Activated T-helper 9 cell treated with anti-CD3 and anti-CD28 coated beads, Interleukin-2, amount 50 U/mL, for 16 hours (primary cell): ENCODE results near the gene FAM216B.
"Not testable (repeated sequence)": the region's sequence is repeated elsewhere in the genome, so short reads cannot be mapped to it uniquely, and the experiment has no call there.

Source experiments
- DNase-seq: peaks from one replicate; pipeline ENCODE4 v3.0.0-alpha.2; 2020; ENCODE audit warnings: low read depth

The FAM216B gene

DNA sequence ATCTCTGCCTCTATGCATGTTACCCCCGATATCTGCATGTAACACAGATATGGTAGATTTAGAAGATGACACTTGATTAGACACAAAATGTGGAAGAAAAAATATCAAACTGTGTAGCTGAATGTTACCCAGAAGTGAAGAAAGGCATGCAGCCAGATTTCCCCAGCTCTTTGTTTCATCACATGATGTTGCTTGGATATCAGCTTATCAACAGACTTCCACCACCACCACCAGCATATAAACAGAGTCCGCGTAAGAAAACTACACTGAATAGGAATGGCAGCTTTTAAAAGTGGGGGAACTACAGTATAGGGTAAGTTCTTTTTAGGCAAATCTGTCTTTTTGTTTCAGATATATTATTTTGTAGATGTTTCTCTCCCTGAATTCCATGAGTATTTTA is at the start of gene FAM216B:
FAM216B (plus strand) TSS at position 233 of the 400 bp plus-strand sequence. CDS start 2,484 bp downstream, outside the sequence.
- DNase-seq = no peak

DNA sequence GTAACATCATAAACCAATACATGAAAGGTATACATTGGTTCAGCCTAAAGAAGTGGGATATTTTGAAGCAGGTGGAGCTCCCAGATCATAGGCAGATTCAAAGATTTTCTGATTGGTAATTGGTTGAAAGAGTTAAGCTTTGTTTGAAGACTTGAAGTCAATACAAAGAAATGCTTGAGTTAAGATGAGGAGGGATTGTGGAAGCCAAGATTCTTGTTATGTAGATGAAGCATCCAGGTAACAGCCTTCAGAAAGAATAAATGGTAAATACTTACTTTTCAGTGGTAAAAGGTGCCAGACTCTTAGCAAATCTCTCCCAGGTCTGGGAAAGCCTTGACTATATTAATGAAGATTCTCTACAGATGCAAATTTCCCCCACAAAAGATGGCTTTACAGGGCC is 49.3 kb upstream of the FAM216B start:
- DNase-seq = no peak

GRCh38 chr13:42733046-42733445 is 48.3 kb upstream of the FAM216B start:
- DNase-seq = no peak

DNA sequence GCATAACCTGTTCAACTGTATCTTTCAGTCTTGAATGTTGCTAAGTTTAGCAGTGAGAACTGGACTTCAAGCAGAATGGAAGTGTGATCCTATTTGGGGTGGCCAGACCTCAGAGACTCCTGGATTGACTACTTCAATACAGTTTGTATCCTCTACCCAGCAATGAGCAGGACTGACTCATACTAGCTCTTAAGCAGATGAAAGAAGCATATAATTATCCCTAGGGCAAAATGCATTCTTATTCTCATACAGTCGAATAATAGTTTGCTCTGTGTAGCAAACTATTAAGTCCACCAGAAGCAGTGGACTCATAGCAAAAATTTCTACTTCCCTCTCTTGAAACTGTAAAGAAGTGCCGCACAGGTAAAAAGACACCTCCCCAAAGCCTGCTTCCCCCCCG is 46.4 kb upstream of the FAM216B start:
- no peak for DNase-seq

DNA sequence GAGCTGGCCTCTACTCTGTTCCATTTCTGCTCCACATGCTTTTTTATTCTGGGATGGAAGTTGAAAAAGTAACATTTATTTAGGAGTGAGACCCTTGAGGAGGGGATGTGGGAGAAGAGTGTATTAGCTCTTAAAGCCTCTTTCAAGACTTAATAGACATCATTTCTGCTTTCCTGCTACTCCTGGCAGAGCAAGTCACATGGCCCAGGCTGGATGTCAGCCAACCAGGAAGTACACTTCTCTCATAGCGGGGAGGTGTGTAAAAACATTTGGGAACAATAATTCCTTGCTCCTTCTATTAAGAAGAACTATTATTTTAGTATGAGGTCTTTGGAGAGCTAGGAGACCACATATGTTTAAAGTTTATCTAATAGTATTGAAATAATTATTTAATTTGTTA is 40.6 kb upstream of the FAM216B start:
- DNase-seq = no peak

DNA sequence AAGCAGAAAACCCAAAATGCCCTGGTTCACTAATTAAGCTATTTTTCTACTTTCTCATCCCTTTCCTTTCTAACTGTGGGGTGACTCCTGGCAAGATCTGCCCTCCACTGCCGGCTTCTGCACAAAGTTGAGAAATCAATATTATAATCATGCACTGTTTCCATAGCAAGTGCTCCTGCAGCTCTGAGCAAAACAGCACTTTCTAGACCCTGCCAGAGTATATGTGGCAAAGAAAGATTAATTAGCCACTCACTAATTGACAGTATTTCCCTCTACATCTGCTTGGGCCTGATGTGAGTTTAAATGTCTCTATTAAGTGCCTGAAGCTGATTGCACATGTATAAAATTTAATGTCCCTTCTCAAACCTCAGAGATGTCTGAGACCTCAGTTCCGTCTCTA is 39.5 kb upstream of the FAM216B start:
- DNase-seq = no peak

DNA sequence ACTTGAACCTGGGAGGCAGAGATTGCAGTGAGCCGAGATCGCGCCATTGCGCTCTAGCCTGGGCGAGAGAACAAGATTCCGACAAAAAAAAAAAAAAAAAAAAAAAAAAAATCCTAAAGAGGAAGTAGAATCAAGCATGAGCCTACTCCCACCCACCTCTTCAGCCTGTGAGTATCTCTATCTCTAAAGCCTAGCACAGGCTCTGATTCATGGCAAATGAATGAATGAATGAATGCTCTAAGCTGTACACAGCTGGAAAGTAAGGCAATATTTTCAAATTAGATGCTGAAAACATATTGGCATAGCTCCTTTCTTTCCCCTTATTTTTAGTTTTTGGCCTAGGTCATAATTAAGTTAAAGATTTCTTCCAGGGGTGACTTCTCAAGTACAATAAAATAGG is 35.7 kb upstream of the FAM216B start:
- DNase-seq = no peak

- no peak for DNase-seq
Observed at GRCh38 chr13:42746866-42747265, 34.5 kb upstream of the FAM216B start.

GRCh38 chr13:42747399-42747873 is 33.9 kb upstream of the FAM216B start:
- no peak for DNase-seq

DNA sequence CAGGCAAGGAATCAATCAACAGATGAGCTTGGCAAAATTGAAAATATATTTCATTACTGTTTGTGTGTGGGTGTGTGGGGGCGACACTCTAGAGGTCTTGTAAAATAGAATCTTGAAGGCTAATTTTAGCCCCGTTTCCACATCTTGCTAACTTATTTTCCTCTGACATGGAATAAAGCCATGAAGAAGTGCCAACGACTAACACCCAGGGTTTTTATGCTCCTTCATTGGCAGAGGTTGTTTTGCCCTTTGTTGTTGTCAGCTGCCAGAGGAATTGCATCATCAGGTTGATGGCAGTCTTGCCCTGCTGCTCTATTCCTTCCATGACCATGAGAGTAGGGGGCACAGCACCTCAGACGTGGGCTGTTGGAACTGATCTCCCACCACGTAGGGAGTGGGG is 30.6 kb upstream of the FAM216B start:
- DNase-seq = no peak

DNA sequence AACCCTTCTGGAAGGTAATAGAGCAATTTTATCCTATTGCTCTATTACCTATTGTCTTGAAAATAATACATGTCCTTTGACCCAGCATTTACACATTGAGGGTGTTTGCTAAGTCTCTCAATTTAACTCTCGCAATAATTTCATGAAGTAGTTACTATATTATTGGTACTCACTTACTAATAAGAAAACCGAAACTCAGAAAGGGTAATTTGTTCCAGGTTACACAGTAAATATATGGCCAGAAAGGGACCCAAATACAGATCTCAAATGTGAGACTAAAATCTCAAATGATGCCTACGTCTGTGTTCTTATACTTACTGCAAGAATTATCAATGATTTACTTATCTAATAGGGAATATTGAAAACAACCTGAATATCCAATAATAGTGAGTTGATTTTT is 29.7 kb upstream of the FAM216B start:
- no peak for DNase-seq

DNA sequence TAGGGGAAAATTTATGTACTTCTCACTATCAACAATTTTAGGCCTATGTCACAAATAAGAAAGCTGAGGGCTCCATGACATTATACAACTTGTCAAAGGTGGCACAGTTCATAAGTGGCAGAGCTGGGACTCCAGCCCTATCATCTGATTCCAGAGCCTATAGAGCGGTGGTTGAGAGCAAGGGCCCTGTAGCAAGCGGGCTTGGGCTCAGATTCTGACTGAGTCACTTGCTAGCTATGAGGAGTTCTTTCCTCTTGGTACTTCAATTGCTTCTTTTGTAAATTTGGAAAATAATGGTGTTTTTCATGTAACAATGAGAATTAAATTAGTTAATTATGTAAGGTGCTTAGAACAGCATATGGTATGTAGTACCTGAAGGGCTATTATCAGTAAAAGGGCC is 28.7 kb upstream of the FAM216B start:
- DNase-seq = no peak

GRCh38 chr13:42753697-42754096 is 27.7 kb upstream of the FAM216B start:
- DNase-seq = no peak

DNA sequence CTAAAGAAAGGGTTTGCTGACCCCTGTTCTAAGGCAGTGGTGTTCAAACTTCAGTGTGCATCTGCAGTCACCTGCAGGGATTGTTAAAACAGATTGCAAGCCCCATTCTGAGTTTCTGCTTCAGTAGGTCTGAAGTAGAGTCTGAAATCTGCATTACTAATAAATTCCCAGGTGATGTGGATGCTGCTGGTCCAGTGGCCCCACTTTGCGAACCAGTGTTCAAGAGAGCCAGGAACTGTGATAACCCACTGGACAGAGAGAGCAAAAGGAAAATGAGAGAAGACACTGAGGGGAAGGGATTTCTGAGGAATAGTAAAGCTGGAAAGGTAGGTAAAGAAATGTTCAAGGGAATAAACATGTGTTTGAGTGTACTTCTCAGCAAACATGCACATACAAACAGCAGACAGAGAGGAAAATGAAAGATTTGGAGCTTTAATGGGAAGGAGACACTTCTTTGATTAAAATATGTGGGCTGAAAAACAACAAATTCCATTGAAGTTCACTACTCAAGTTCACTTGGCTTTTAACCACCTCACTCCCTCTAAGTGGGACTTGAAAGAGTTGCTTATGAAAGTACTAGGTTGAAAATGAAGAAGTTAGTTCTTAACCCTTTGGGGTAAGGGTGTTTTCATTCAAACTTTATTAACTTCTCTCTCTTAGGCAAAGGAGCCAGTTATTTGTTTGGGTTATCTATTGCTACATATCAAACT is 26.4 kb upstream of the FAM216B start:
- no peak for DNase-seq

- no peak for DNase-seq
Observed at GRCh38 chr13:42757678-42758420, 23.5 kb upstream of the FAM216B start.

DNA sequence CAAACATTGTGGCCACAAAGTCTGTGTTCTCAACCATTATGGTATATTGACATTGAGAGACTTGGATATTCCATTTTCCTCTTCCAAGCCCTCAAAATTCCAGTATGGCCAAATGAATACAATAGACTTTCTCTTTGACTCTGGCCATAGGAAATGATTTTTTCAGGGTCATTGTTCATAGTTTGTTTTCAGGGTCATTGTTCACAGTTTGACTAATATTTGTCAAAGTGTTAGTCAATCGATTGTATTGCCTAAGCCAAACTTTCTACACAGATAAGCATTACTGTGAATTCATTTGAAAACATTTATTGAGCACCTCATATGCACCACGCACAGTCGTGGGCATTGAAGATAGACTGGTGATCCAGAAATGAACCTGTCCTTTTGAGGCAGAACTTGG is 22.9 kb upstream of the FAM216B start:
- no peak for DNase-seq

DNA sequence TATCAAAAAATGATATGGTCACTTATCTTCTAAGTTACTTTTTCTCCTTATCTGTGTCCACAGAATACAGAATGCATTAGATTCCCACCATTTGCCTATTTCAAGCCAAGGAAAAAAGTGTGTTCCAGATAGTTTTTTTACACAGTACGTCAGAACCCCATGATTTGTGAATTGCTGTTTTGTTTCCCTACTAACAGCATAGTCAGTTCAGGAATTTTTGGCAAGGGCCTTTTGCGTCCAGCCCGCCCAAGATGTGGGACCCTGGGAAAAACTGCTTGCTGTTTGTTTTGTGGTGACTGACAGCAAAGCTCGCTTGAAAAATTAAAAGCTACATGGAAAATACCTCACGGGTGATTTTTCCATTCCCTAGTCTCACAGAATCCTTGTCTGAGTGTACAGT is 20.4 kb upstream of the FAM216B start:
- no peak for DNase-seq

GRCh38 chr13:42762251-42762650 is 19.1 kb upstream of the FAM216B start:
- no peak for DNase-seq

GRCh38 chr13:42762917-42763316 is 18.5 kb upstream of the FAM216B start:
- DNase-seq = no peak

DNA sequence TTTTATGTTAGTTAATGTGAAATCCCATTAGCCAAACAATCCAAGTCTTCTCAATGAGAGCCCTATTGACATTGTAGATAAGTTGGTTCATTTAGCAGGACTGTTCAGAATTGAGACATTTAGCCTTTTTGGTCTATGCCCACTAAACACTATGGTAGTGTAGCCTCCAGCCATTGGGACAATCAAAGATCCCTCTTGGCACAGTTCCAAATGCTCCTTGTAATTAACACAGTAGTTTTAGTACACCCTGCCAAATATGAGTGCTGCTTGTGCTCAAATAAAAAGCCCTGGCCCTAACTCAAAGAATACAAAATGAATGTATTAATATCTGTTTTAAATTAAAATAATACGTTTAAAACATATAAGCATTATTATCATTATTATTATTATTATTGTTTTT is 15.4 kb upstream of the FAM216B start:
- no peak for DNase-seq

DNA sequence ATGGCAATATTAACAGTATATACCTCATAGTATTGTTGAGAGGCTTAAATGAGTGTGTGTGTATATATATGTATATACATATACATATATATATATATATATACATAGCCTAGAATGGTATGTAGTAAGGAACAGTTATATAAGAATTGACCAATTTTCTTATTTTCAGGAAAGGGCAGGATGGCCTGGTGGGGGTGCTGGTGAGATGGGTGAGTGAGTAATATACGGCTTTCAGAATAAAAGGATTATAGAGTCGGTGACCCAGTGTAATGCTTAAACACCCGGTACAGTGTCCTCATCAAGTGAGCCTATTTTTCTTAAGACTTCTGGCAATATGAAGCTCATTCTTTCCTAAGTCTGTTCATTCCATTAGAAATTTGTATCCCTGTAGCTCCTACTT is 11.7 kb upstream of the FAM216B start:
- DNase-seq = no peak

GRCh38 chr13:42776558-42776957 is 4.8 kb upstream of the FAM216B start:
- not testable (repeated sequence) for DNase-seq

GRCh38 chr13:42777467-42777866 is 3.9 kb upstream of the FAM216B start:
- no peak for DNase-seq

DNA sequence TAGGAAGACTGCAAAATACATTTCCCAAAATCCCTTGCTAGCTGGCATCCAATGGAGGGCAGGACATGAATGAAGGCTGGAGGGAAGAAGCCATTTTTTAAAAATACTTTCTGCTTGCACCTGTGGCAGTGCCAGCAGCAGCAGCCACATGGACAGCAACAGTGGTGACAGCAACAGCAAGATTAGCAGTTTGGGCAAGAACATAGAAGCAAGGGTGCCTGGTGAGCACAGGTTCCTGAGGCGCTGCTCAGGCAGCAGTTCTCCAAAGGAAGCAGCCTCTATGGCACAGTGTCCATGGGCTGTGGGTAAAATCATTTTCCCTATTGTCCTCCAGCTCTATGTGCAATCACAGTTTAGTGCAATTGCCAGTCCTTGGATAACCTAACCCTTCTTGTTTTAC is 1.3 kb upstream of the FAM216B start:
- DNase-seq = no peak
